ENCODE results near the gene FLNC. TPM values are rescaled to one million over a fixed set of nuclear protein-coding genes. Genes with fewer than 3 reads are reported as not detected.

The FLNC gene
- total RNA-seq, 1 experiment from 2014 or later: 10.2 TPM

- TF ChIP-seq SIN3A (IDR thresholded peaks at IDR 0.05; ENCODE audit: borderline replicate concordance, insufficient read depth, low read depth, low read length) (no peak), POLR2AphosphoS5 (IDR thresholded peaks at IDR 0.05; ENCODE audit: low read depth, low read length) (no peak), TCF7L2 (IDR thresholded peaks at IDR 0.05; ENCODE audit: low read depth, low read length) (no peak), REST (IDR thresholded peaks at IDR 0.05; ENCODE audit: insufficient read depth in 1 of 2, low read depth in 2 of 2, low read length in 1 of 2) (no peak), CTCF (IDR thresholded peaks at IDR 0.05) (no peak)
- H3K36me3 ChIP-seq (ENCODE audit: control insufficient read depth, insufficient read depth, low read length): no peaks in the 10 kb centered on the region
- no TSS peak for BruUV-seq (replicated peaks)
- H3K27me3 ChIP-seq (ENCODE audit: control insufficient read depth, insufficient read depth, low read length): no peaks in the 10 kb centered on the region
- POLR2A ChIA-PET: no interaction called here
- no peak overlapping the region for H3K4me3 ChIP-seq (ENCODE audit: low read depth in 2 of 2, low read length in 2 of 2)
- in situ Hi-C loops (cut with HindIII; ENCODE audit: low pct_unique_long_range_greater_than_20kb, low sequenced_read_pairs): no loop called here
- intact Hi-C loops (cut with micrococcal nuclease; ENCODE audit: unreplicated experiment): no loop called here
- ATAC-seq: no peak
- H3K9me3 ChIP-seq (ENCODE audit: control insufficient read depth, insufficient read depth, low read depth, low read length): no peaks in the 10 kb centered on the region
- no peak for DNase-seq (ENCODE audit: low read depth, low spot score)
- no peaks in the 10 kb centered on the region for H3K4me1 ChIP-seq (ENCODE audit: control insufficient read depth, insufficient read depth, low read length)
- no peak overlapping the region for H3K27ac ChIP-seq (ENCODE audit: low read length)
- CTCF ChIA-PET: interaction anchor here (0.6 kb wide), 1 partner anchor 21 kb away, joined by 3 read pairs; no protein-coding TSS in a partner anchor
These were observed 9.6 kb downstream of the FLNC start for GRCh38 chr7:128839751-128840177.

GRCh38 chr7:128840326-128841170 is 10.3 kb downstream of the FLNC start:
- DNase-seq (ENCODE audit: low read depth, low spot score) (no peak), ATAC-seq (no peak)
- in situ Hi-C loops (cut with HindIII; ENCODE audit: low pct_unique_long_range_greater_than_20kb, low sequenced_read_pairs) (no loop called here), intact Hi-C loops (cut with micrococcal nuclease; ENCODE audit: unreplicated experiment) (no loop called here)
- no peaks in the 10 kb centered on the region for H3K27me3 ChIP-seq (ENCODE audit: control insufficient read depth, insufficient read depth, low read length)
- no peaks in the 10 kb centered on the region for H3K4me1 ChIP-seq (ENCODE audit: control insufficient read depth, insufficient read depth, low read length)
- H3K9me3 ChIP-seq (ENCODE audit: control insufficient read depth, insufficient read depth, low read depth, low read length): no peaks in the 10 kb centered on the region
- no peak overlapping the region for H3K27ac ChIP-seq (ENCODE audit: low read length)
- H3K36me3 ChIP-seq (ENCODE audit: control insufficient read depth, insufficient read depth, low read length): no peaks in the 10 kb centered on the region
- POLR2A ChIA-PET: no interaction called here
- H3K4me3 ChIP-seq (ENCODE audit: low read depth in 2 of 2, low read length in 2 of 2): no peak overlapping the region
- CTCF ChIA-PET: interaction anchor here (0.6 kb wide), 1 partner anchor 22 kb away, joined by 3 read pairs; no protein-coding TSS in a partner anchor
- BruUV-seq (replicated peaks): no TSS peak
- no peak for TF ChIP-seq TCF7L2 (IDR thresholded peaks at IDR 0.05; ENCODE audit: low read depth, low read length)
- no peak for TF ChIP-seq REST (IDR thresholded peaks at IDR 0.05; ENCODE audit: insufficient read depth in 1 of 2, low read depth in 2 of 2, low read length in 1 of 2)
- no peak for TF ChIP-seq SIN3A (IDR thresholded peaks at IDR 0.05; ENCODE audit: borderline replicate concordance, insufficient read depth, low read depth, low read length)
